ENCODE data around the gene TIMM22. TPM values are rescaled to one million over a fixed set of nuclear protein-coding genes. Genes with fewer than 3 reads are reported as not detected.

The TIMM22 gene
- total and polyA plus RNA-seq, 2 of the 13 experiments (the other 11 are each of a cell fraction or from before 2014, with no cell fraction given): 6.2 to 15.5 TPM

GRCh38 chr17:979212-979538 is 17.8 kb upstream of the TIMM22 start:
- H3K4me2 ChIP-seq (ENCODE audit: low read depth, low read length): peak overlapping the region; percentile 60
- H4K20me1 ChIP-seq (ENCODE audit: insufficient read depth, low read length): no peaks in the 10 kb centered on the region
- POLR2A ChIA-PET: interaction anchor here (0.7 to 3.1 kb wide), 13 partner anchors 18 to 264 kb away, joined by 3 to 27 read pairs (median 9); partner anchors contain the start of genes GLOD4, MRM3 and TIMM22
- H3K27me3 ChIP-seq (ENCODE audit: control insufficient read depth in 1 of 2, insufficient read depth in 2 of 2, low read length in 2 of 2): no peaks in the 10 kb centered on the region
- H3K9me3 ChIP-seq (ENCODE audit: low read length): no peaks in the 10 kb centered on the region
- intact Hi-C loops (cut with micrococcal nuclease; ENCODE audit: unreplicated experiment): loop anchor here (5.0 kb wide), 1 partner anchor 42 kb away; no protein-coding TSS in a partner anchor
- DNase-seq (ENCODE audit: low spot score) (no peak), FAIRE-seq (no peak), ATAC-seq (peak; percentile 64)
- no CpG with 5 or more reads among the region's 42 CpGs for WGBS (ENCODE audit: low lambda C conversion rate)
- peak overlapping the region; percentile 59 for H3K9ac ChIP-seq (ENCODE audit: insufficient read depth, low read depth, low read length)
- H3K36me3 ChIP-seq (replicated peaks in 1 of 2; ENCODE audit: control insufficient read depth in 1 of 2, insufficient read depth in 2 of 2, low read length in 2 of 2): no peaks in the 10 kb centered on the region
- in situ Hi-C loops (cut with HindIII; ENCODE audit: extremely low pct_ligation_motif_present, low pct_unique_long_range_greater_than_20kb): no loop called here
- H3K4me1 ChIP-seq (ENCODE audit: insufficient read depth, low read length): peaks cover 57% of the 10 kb centered on the region
- BruUV-seq (replicated peaks): no TSS peak
- CTCF ChIA-PET (ENCODE audit: low intra/inter-chr PET ratio, low total read pairs): no interaction called here
- TF ChIP-seq FOXK1 (CRISPR knock-in tag; IDR thresholded peaks at IDR 0.05; ENCODE audit: borderline replicate concordance, low read depth) (no peak), ATF7 (IDR thresholded peaks at IDR 0.05) (no peak), ATF7 (CRISPR knock-in tag; IDR thresholded peaks at IDR 0.05) (no peak), BCL6 (CRISPR knock-in tag; IDR thresholded peaks at IDR 0.05) (no peak), ZBTB39 (CRISPR knock-in tag; IDR thresholded peaks at IDR 0.05) (no peak), PATZ1 (CRISPR knock-in tag; IDR thresholded peaks at IDR 0.05) (0 out of 2 replicates have a peak, but pooled peaks have one; percentile 56), BRCA1 (CRISPR knock-in tag; IDR thresholded peaks at IDR 0.05) (no peak), ZNF790 (CRISPR knock-in tag; IDR thresholded peaks at IDR 0.05; ENCODE audit: borderline replicate concordance) (0 out of 2 replicates have a peak, but pooled peaks have one; percentile 56), REXO4 (CRISPR knock-in tag; IDR thresholded peaks at IDR 0.05; ENCODE audit: borderline replicate concordance) (no peak), HMG20A (CRISPR knock-in tag; IDR thresholded peaks at IDR 0.05; ENCODE audit: borderline replicate concordance) (no peak)
- H3K27ac ChIP-seq (ENCODE audit: extremely low read length, insufficient read depth, low read length): peak overlapping the region; percentile 58
- H2AFZ ChIP-seq (ENCODE audit: low read length): no peak overlapping the region
- H3K4me3 ChIP-seq (replicated peaks in 1 of 3; ENCODE audit: insufficient read depth in 1 of 3, low read depth in 2 of 3, low read length in 3 of 3): peak overlapping the region; percentile 67 to 85 (median 80); a peak in 4 of 6 replicates
- peaks cover 41% of the 10 kb centered on the region for H3K79me2 ChIP-seq (ENCODE audit: insufficient read depth, low read length)
